K562 (cell line): ENCODE results near the gene MEF2B. TPM values are rescaled to one million over a fixed set of nuclear protein-coding genes. Genes with fewer than 3 reads are reported as not detected.

ENCODE experiments used
- ATF6 ChIP-seq: sonication (generic); formaldehyde crosslinking; IDR thresholded peaks from 2 replicates; pipeline ENCODE4 v1.4.0; 2020; ENCODE audit warnings: mild to moderate bottlenecking, missing genetic modification reagents
- ATF7 ChIP-seq: fragments of 450-650 bp; IDR thresholded peaks from 2 replicates; pipeline ENCODE4 v1.7.1; 2014; ENCODE audit warnings: mild to moderate bottlenecking, moderate library complexity
- ESRRA ChIP-seq: fragments of 450-650 bp; IDR thresholded peaks from 2 replicates; pipeline ENCODE4 v1.6.1; 2014; ENCODE audit warnings: low read depth, mild to moderate bottlenecking, moderate library complexity, borderline replicate concordance
- FIP1L1 ChIP-seq: fragments of 200-400 bp; formaldehyde crosslinking; IDR thresholded peaks from 2 replicates; pipeline ENCODE4 v1.6.1; 2018; ENCODE audit warnings: mild to moderate bottlenecking, low read depth, low read length; ENCODE audit not compliant: poor library complexity, severe bottlenecking
- HDAC2 ChIP-seq: fragments of 450-650 bp; IDR thresholded peaks from 2 replicates; pipeline ENCODE4 v1.6.1; 2016; ENCODE audit warnings: mild to moderate bottlenecking
- HLTF ChIP-seq: fragments of 450-650 bp; IDR thresholded peaks from 2 replicates; pipeline ENCODE4 v1.6.1; 2016
- HMG20B ChIP-seq: fragments of 250-450 bp; sonication (Bioruptor Pico); IDR thresholded peaks from 2 replicates; pipeline ENCODE4 v1.5.0; 2021; ENCODE audit warnings: mild to moderate bottlenecking
- HOXB6 ChIP-seq: fragments of 250-450 bp; sonication (Bioruptor Pico); IDR thresholded peaks from 2 replicates; pipeline ENCODE4 v1.5.1; 2022; ENCODE audit warnings: mild to moderate bottlenecking, borderline replicate concordance
- KAT8 ChIP-seq: fragments of 450-650 bp; IDR thresholded peaks from 2 replicates; pipeline ENCODE4 v1.6.1; 2016; ENCODE audit warnings: low read depth, mild to moderate bottlenecking
- NFE2 ChIP-seq: IDR thresholded peaks from 2 replicates; pipeline ENCODE4 v1.6.1; 2014; ENCODE audit warnings: antibody characterized with exemption, low read depth
- NR2C1 ChIP-seq, 2 experiments: fragments of 450-650 bp; IDR thresholded peaks; 2 replicates each; pipeline ENCODE4 v1.6.1; 2017; ENCODE audit warnings: mild to moderate bottlenecking in 2 of 2, antibody characterized with exemption in 1 of 2, inconsistent platforms in 1 of 2, missing compliant biosample characterization in 1 of 2, missing genetic modification characterization in 1 of 2
- NRF1 ChIP-seq, 2 experiments: fragments of 450-650 bp; IDR thresholded peaks in 1 of 2; conservative IDR thresholded peaks in 1 of 2; 2 replicates each; pipeline ENCODE4 v1.6.1; 2014; ENCODE audit warnings: mild to moderate bottlenecking in 2 of 2
- POLR2A ChIP-seq: fragments of 450-650 bp; conservative IDR thresholded peaks from 2 replicates; pipeline ENCODE4 v1.6.1; 2016
- POLR2G ChIP-seq: fragments of 200-400 bp; formaldehyde crosslinking; IDR thresholded peaks from 2 replicates; pipeline ENCODE4 v1.6.1; 2017; ENCODE audit warnings: low read depth, mild to moderate bottlenecking, antibody characterized with exemption, low read length, moderate library complexity
- PPARD ChIP-seq: fragments of 250-450 bp; sonication (Bioruptor Pico); IDR thresholded peaks from 2 replicates; pipeline ENCODE4 v1.8.0; 2022; ENCODE audit warnings: inconsistent platforms, mild to moderate bottlenecking, moderate library complexity
- RBFOX2 ChIP-seq: fragments of 200-400 bp; formaldehyde crosslinking; IDR thresholded peaks from 2 replicates; pipeline ENCODE4 v1.6.1; 2017; ENCODE audit warnings: low read depth, mild to moderate bottlenecking, low read length, moderate library complexity
- RBM22 ChIP-seq: fragments of 200-400 bp; formaldehyde crosslinking; IDR thresholded peaks from 2 replicates; pipeline ENCODE4 v1.6.1; 2018; ENCODE audit warnings: low read length, low read depth; ENCODE audit not compliant: poor library complexity, severe bottlenecking
- RREB1 ChIP-seq: fragments of 250-450 bp; sonication (Bioruptor Pico); IDR thresholded peaks from 2 replicates; pipeline ENCODE4 v1.4.0; 2020
- ZFP30 ChIP-seq: fragments of 250-450 bp; sonication (Bioruptor Pico); IDR thresholded peaks from 2 replicates; pipeline ENCODE4 v1.8.0; 2022; ENCODE audit warnings: moderate library complexity, mild to moderate bottlenecking, inconsistent platforms, borderline replicate concordance
- ZNF124 ChIP-seq: sonication (generic); formaldehyde crosslinking; IDR thresholded peaks from 2 replicates; pipeline ENCODE4 v1.8.1; 2022; ENCODE audit warnings: missing genetic modification reagents
- ZNF175 ChIP-seq: fragments of 200-800 bp; sonication (Bioruptor generic); IDR thresholded peaks from 2 replicates; pipeline ENCODE4 v1.6.1; 2016; ENCODE audit warnings: low read depth, mild to moderate bottlenecking, missing genetic modification characterization, missing compliant biosample characterization
- ZNF23 ChIP-seq: fragments of 250-450 bp; sonication (Bioruptor Pico); IDR thresholded peaks from 2 replicates; pipeline ENCODE4 v1.4.0; 2020; ENCODE audit warnings: mild to moderate bottlenecking
- polyA plus RNA-seq, 8 experiments: library from polyadenylated mRNA; depleted of rRNA in 4 of 8; stranded (reverse) in 5 of 8; unstranded in 3 of 8; fragments of >200 nt; fragmentation: Nextera tagmentation in 2 of 8; fragmentation: Illumina TruSeq in 1 of 8; extraction: Ambion mirVana in 2 of 8; extraction: Trizol in 1 of 8; gene quantifications; 2 replicates each; pipeline versions ENCODE4 v1.2.1 to v1.2.3, GENCODE V29; 2011 to 2014; ENCODE audit warnings: inconsistent platforms in 1 of 8, missing spikeins in 1 of 8
- total RNA-seq, 7 experiments: library from RNA; depleted of rRNA in 6 of 7; stranded (reverse); fragments of >200 nt in 6 of 7; fragmentation: Illumina TruSeq in 2 of 7; extraction: Trizol in 2 of 7; gene quantifications; 2 replicates each; pipeline versions ENCODE4 v1.2.1 to v1.2.3, GENCODE V29; 2011 to 2021; ENCODE audit warnings: low replicate concordance in 1 of 7

MEF2B gene
- total and polyA plus RNA-seq, 9 of the 15 experiments (the other 6 are each of a cell fraction or from before 2014, with no cell fraction given) = 0.14 to 1.9 (median 0.71) TPM; not detected in 3

GRCh38 chr19:19170053-19170872 lies at the start of gene MEF2B (continued):
- TF ChIP-seq RREB1 (no peak), ATF6 (CRISPR knock-in tag) (no peak), ZFP30 (CRISPR knock-in tag) (no peak), ESRRA (0 out of 2 replicates have a peak, but pooled peaks have one; percentile 22), NR2C1 (IDR thresholded peaks at IDR 0.05) (peak; percentile 30; the same call in 1 of the 2 replicates), NR2C1 (tag; IDR thresholded peaks at IDR 0.05) (peak; percentile 16; the same call in 1 of the 2 replicates), ATF7 (peak; percentile 41; the same call in 1 of the 2 replicates), FIP1L1 (no peak), KAT8 (no peak), RBM22 (peak; percentile 86), HLTF (0 out of 2 replicates have a peak, but pooled peaks have one; percentile 38), HOXB6 (no peak), NRF1 (conservative IDR thresholded peaks at IDR 0.05 in 1 of 2, IDR thresholded peaks at IDR 0.05 in 1 of 2) (peak; percentile 48 to 60; a peak in 3 of 4 replicates), NFE2 (no peak), POLR2G (peak; percentile 82), HMG20B (CRISPR knock-in tag) (no peak), ZNF124 (CRISPR knock-in tag) (no peak), ZNF23 (no peak), RBFOX2 (peak; percentile 70), PPARD (CRISPR knock-in tag) (no peak), ZNF175 (CRISPR knock-in tag) (no peak), POLR2A (0 out of 2 replicates have a peak, but pooled peaks have one; percentile 19), HDAC2 (no peak)
